IMR-90 (cell line): ENCODE results near the gene NPIPA5. TPM values are rescaled to one million over a fixed set of nuclear protein-coding genes. Genes with fewer than 3 reads are reported as not detected.

Experiments used
- ATAC-seq: fragments of 200-7000 bp; cut with Tn5 transposase; 2 replicates; pipeline ENCODE4 v1.9.1; 2020; ENCODE audit warnings: low read depth, mild to moderate bottlenecking, moderate library complexity
- BruUV-seq: library from RNA; stranded (reverse); fragments of 400-500 nt; replicated peaks from 2 replicates; lab custom pipeline; 2021; lab: Mats Ljungman, UMichigan
- CTCF ChIA-PET: fragments of 300-600 bp; formaldehyde crosslinking; extraction: SDS; loops from one replicate; lab custom pipeline; 2021; ENCODE audit warnings: antibody characterized with exemption; lab: Yijun Ruan, JAX
- POLR2A ChIA-PET: fragments of 300-600 bp; sonication (Branson Sonifier 250); formaldehyde crosslinking; loops from one replicate; lab custom pipeline; 2022; ENCODE audit warnings: antibody characterized with exemption; ENCODE audit not compliant: unreplicated experiment; lab: Charles Lee
- DNase-seq: peaks from one replicate; pipeline ENCODE4 v3.0.0; 2013
- H2AFZ ChIP-seq: replicated peaks from 2 replicates; pipeline ENCODE3; 2013; ENCODE audit warnings: low read length, mild to moderate bottlenecking; ENCODE audit not compliant: poor library complexity
- H2AK5ac ChIP-seq: 2 replicates; pipeline ENCODE4 v1.6.1; 2013; ENCODE audit warnings: low read depth, low read length, inconsistent platforms
- H2AK9ac ChIP-seq: replicated peaks from 2 replicates; pipeline ENCODE3; 2013; ENCODE audit warnings: mild to moderate bottlenecking, low read depth, low read length, moderate library complexity; ENCODE audit not compliant: poor library complexity
- H2BK120ac ChIP-seq: 2 replicates; pipeline ENCODE4 v1.6.1; 2013; ENCODE audit warnings: low read depth, low read length, inconsistent platforms
- H2BK15ac ChIP-seq: 3 replicates; pipeline ENCODE4 v1.6.1; 2013; ENCODE audit warnings: low read depth, low read length, inconsistent platforms
- H2BK20ac ChIP-seq: 2 replicates; pipeline ENCODE4 v1.6.1; 2013; ENCODE audit warnings: low read depth, mild to moderate bottlenecking, inconsistent platforms, low read length, moderate library complexity
- H2BK5ac ChIP-seq: 2 replicates; pipeline ENCODE4 v1.6.1; 2013; ENCODE audit warnings: mild to moderate bottlenecking, low read depth, low read length, inconsistent platforms; ENCODE audit not compliant: poor library complexity, severe bottlenecking
- H3K14ac ChIP-seq: replicated peaks from 2 replicates; pipeline ENCODE4 v1.6.1; 2013; ENCODE audit warnings: low read depth, low read length, inconsistent platforms
- H3K18ac ChIP-seq: 2 replicates; pipeline ENCODE4 v1.6.1; 2013; ENCODE audit warnings: low read depth, low read length, control low read depth
- H3K23ac ChIP-seq: 2 replicates; pipeline ENCODE4 v1.6.1; 2013; ENCODE audit warnings: low read depth, low read length, inconsistent platforms
- H3K27ac ChIP-seq: 2 replicates; pipeline ENCODE4 v1.5.1; 2013; ENCODE audit warnings: mild to moderate bottlenecking, control low read depth, low read length; ENCODE audit not compliant: insufficient read depth
- H3K27me3 ChIP-seq: 2 replicates; pipeline ENCODE4 v1.6.1; 2013; ENCODE audit warnings: low read length; ENCODE audit not compliant: control insufficient read depth, insufficient read depth
- H3K36me3 ChIP-seq: 2 replicates; pipeline ENCODE4 v1.6.1; 2013; ENCODE audit warnings: low read length, mixed read lengths; ENCODE audit not compliant: control insufficient read depth, insufficient read depth
- H3K4ac ChIP-seq: 2 replicates; pipeline ENCODE4 v1.6.1; 2013; ENCODE audit warnings: low read depth, low read length, inconsistent platforms
- H3K4me1 ChIP-seq: 2 replicates; pipeline ENCODE4 v1.6.1; 2013; ENCODE audit warnings: low read length, mixed read lengths; ENCODE audit not compliant: control insufficient read depth, insufficient read depth
- H3K4me2 ChIP-seq: 2 replicates; pipeline ENCODE4 v1.6.1; 2013; ENCODE audit warnings: low read depth, mild to moderate bottlenecking, control low read depth, low read length, moderate library complexity
- H3K4me3 ChIP-seq: 2 replicates; pipeline ENCODE4 v1.5.1; 2013; ENCODE audit warnings: low read depth, mild to moderate bottlenecking, control low read depth, low read length, moderate library complexity; ENCODE audit not compliant: insufficient read depth
- H3K56ac ChIP-seq: 2 replicates; pipeline ENCODE4 v1.6.1; 2013; ENCODE audit warnings: low read length, inconsistent platforms; ENCODE audit not compliant: insufficient read depth; ENCODE audit errors: extremely low read depth
- H3K79me1 ChIP-seq, 2 experiments: 2 replicates each; pipeline ENCODE4 v1.6.1; 2013; ENCODE audit warnings: low read length in 2 of 2, inconsistent platforms in 1 of 2, low read depth in 1 of 2
- H3K9ac ChIP-seq: 2 replicates; pipeline ENCODE4 v1.6.1; 2013; ENCODE audit warnings: low read depth, low read length, control low read depth
- H3K9me1 ChIP-seq: 2 replicates; pipeline ENCODE4 v1.6.1; 2013; ENCODE audit warnings: low read length, inconsistent platforms; ENCODE audit not compliant: insufficient read depth
- H3K9me3 ChIP-seq: 2 replicates; pipeline ENCODE4 v1.6.1; 2013; ENCODE audit warnings: low read length; ENCODE audit not compliant: control insufficient read depth, insufficient read depth
- H4K20me1 ChIP-seq: 2 replicates; pipeline ENCODE4 v1.6.1; 2013; ENCODE audit warnings: low read length, inconsistent platforms; ENCODE audit not compliant: insufficient read depth
- H4K5ac ChIP-seq: 2 replicates; pipeline ENCODE4 v1.6.1; 2013; ENCODE audit warnings: mild to moderate bottlenecking, low read depth, low read length, control low read depth
- H4K8ac ChIP-seq, 2 experiments: 2 replicates each; pipeline ENCODE4 v1.6.1; 2013; ENCODE audit warnings: low read depth in 2 of 2, low read length in 2 of 2, control low read depth in 1 of 2, inconsistent platforms in 1 of 2
- H4K91ac ChIP-seq: 2 replicates; pipeline ENCODE4 v1.6.1; 2013; ENCODE audit warnings: low read depth, low read length, inconsistent platforms; ENCODE audit not compliant: insufficient read depth
- BHLHE40 ChIP-seq: fragments of 150-350 bp; IDR thresholded peaks from 2 replicates; pipeline ENCODE4 v1.6.1; 2016; ENCODE audit warnings: mild to moderate bottlenecking, low read depth, low read length
- CHD1 ChIP-seq: IDR thresholded peaks from 2 replicates; pipeline ENCODE4 v1.6.1; 2012; ENCODE audit warnings: low read depth, low read length, improper control_type of control experiment
- CTCF ChIP-seq: conservative IDR thresholded peaks from 2 replicates; pipeline ENCODE4 v1.5.1; 2012; ENCODE audit warnings: mild to moderate bottlenecking, low read depth, low read length, improper control_type of control experiment
- MAZ ChIP-seq: IDR thresholded peaks from 2 replicates; pipeline ENCODE4 v1.6.1; 2012; ENCODE audit warnings: low read depth, mild to moderate bottlenecking, low read length, improper control_type of control experiment, moderate library complexity, borderline replicate concordance
- RCOR1 ChIP-seq: IDR thresholded peaks from 2 replicates; pipeline ENCODE4 v1.6.1; 2012; ENCODE audit warnings: mild to moderate bottlenecking, low read length, improper control_type of control experiment; ENCODE audit not compliant: insufficient replicate concordance
- WGBS, 2 experiments: methylation state at CpG; one replicate each; pipeline versions ENCODE4 v1.1.5 to v1.1.7; 2013; ENCODE audit warnings: missing lambda C conversion rate in 2 of 2; ENCODE audit not compliant: insufficient read length in 1 of 2; ENCODE audit errors: extremely low coverage in 2 of 2; 5-methylcytosine and 5-hydroxymethylcytosine counted together
- dilution Hi-C: fragments of 300-500 bp; cut with HindIII; formaldehyde crosslinking; loops from one replicate; pipeline ENCODE4 v1.14.3; 2018; ENCODE audit warnings: low sequenced_read_pairs; ENCODE audit not compliant: unreplicated experiment
- in situ Hi-C: fragments of 300-500 bp; cut with MboI; formaldehyde crosslinking; loops from 3 replicates; pipeline ENCODE4 v1.14.3; 2019; ENCODE audit warnings: low sequenced_read_pairs, inconsistent platforms, mixed read lengths
- intact Hi-C: fragments of 100-400 bp; cut with micrococcal nuclease; formaldehyde crosslinking; loops from 2 replicates; pipeline ENCODE4 v1.10.0; 2022
- polyA plus RNA-seq, 3 experiments: library from polyadenylated mRNA; depleted of rRNA; stranded (reverse); fragments of >200 nt; gene quantifications; 2 replicates each; pipeline ENCODE4 v1.2.3, GENCODE V29; 2012; ENCODE audit warnings: low replicate concordance in 1 of 3
- total RNA-seq: library from RNA; depleted of rRNA; stranded (reverse); fragments of >200 nt; gene quantifications from 2 replicates; pipeline ENCODE4 v1.2.3, GENCODE V29; 2012

Gene NPIPA5
- total and polyA plus RNA-seq, 2 of the 4 experiments (the other 2 are of a cell fraction): 1.3 TPM; not detected in 1

- no peaks in the 10 kb centered on the region for H3K9me1 ChIP-seq
- no peaks in the 10 kb centered on the region; the same call in 1 of the 2 replicates for H3K27me3 ChIP-seq
- DNase-seq (no peak), ATAC-seq (no peak; the same call in 1 of the 2 replicates)
- no peak overlapping the region for H3K18ac ChIP-seq
- H2BK120ac ChIP-seq: no peak overlapping the region
- H3K23ac ChIP-seq: no peak overlapping the region
- H2BK20ac ChIP-seq: no peak overlapping the region
- no peak overlapping the region for H4K5ac ChIP-seq
- intact Hi-C loops (loop anchor here (2.0 to 10.0 kb wide), 4 partner anchors 81 to 771 kb away; no protein-coding TSS in a partner anchor), in situ Hi-C loops (loop anchor here (10.0 kb wide), 1 partner anchor 129 kb away; no protein-coding TSS in a partner anchor), dilution Hi-C loops (no loop called here)
- WGBS, 2 experiments: no CpG with 5 or more reads among the region's 6 CpGs
- no TSS peak for BruUV-seq
- H2AK5ac ChIP-seq: no peak overlapping the region
- H3K4me1 ChIP-seq: no peaks in the 10 kb centered on the region
- H3K27ac ChIP-seq: no peak overlapping the region
- H2AK9ac ChIP-seq: no peak overlapping the region
- no peaks in the 10 kb centered on the region for H4K20me1 ChIP-seq
- no peaks in the 10 kb centered on the region for H3K9me3 ChIP-seq
- H3K4me3 ChIP-seq: no peak overlapping the region
- no peak overlapping the region for H3K4me2 ChIP-seq
- no peak overlapping the region for H3K9ac ChIP-seq
- H4K8ac ChIP-seq: no peak overlapping the region
- H2BK5ac ChIP-seq: no peak overlapping the region
- POLR2A ChIA-PET: no interaction called here
- H3K56ac ChIP-seq: no peak overlapping the region
- TF ChIP-seq RCOR1 (no peak), CTCF (no peak), CHD1 (no peak), BHLHE40 (no peak), MAZ (no peak)
- no peak overlapping the region for H2AFZ ChIP-seq
- no peak overlapping the region for H3K4ac ChIP-seq
- H3K36me3 ChIP-seq: no peaks in the 10 kb centered on the region
- CTCF ChIA-PET: interaction anchor here (0.6 to 2.1 kb wide), 3 partner anchors 121 to 218 kb away, joined by 3 to 7 read pairs (median 4); no protein-coding TSS in a partner anchor
- H3K79me1 ChIP-seq: no peaks in the 10 kb centered on the region
- H3K14ac ChIP-seq: no peak overlapping the region
- H2BK15ac ChIP-seq: no peak overlapping the region
- no peak overlapping the region for H4K91ac ChIP-seq
These were observed 47.8 kb upstream of the NPIPA5 start for GRCh38 chr16:15425861-15426260.
